Activated naive CD4-positive, alpha-beta T cell treated with anti-CD3 and anti-CD28 coated beads, Interleukin-2, amount 50 U/mL, for 16 hours (primary cell): Measurements from ENCODE around the gene C2orf68.
"Not testable (repeated sequence)": the region's sequence is repeated elsewhere in the genome, so short reads cannot be mapped to it uniquely, and the experiment has no call there.

ENCODE experiments used
- DNase-seq: peaks from one replicate; pipeline ENCODE4 v3.0.0-alpha.2; 2020

The C2orf68 gene

GRCh38 chr2:85579266-85579935, 32.5 kb downstream of the C2orf68 start:
- no peak for DNase-seq

- no peak for DNase-seq
Observed at GRCh38 chr2:85578243-85579180, 33.4 kb downstream of the C2orf68 start.

- DNase-seq = peak; percentile 61
Observed at GRCh38 chr2:85577386-85578242, 34.3 kb downstream of the C2orf68 start, which contains the start of gene VAMP8. Gene VAMP8, plus strand, starts transcription at chr2:85577586. Its CDS starts 61 bp downstream, at chr2:85577647.

- DNase-seq = no peak
Observed at GRCh38 chr2:85577063-85577385, 34.8 kb downstream of the C2orf68 start.

- no peak for DNase-seq
Observed at GRCh38 chr2:85575739-85576138, 36.1 kb downstream of the C2orf68 start.

DNA sequence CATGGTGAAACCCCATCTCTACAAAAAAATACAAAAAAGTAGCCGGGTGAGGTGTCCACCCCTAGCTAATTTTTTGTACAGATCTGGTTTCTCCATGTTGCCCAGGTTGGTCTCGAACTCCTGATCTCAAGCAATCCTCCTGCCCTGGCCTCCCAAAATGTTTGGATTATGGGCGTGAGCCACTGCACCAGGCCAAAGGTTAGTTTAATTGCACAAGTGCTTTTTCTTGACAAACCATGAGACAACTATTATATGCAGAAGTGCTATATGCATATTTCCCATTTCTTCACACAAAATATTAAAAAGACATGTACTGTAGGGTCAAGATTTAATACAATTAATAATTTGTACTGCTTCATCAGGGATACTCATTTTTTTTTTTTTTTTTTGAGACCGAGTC, 45.6 kb downstream of the C2orf68 start:
- no peak for DNase-seq

DNA sequence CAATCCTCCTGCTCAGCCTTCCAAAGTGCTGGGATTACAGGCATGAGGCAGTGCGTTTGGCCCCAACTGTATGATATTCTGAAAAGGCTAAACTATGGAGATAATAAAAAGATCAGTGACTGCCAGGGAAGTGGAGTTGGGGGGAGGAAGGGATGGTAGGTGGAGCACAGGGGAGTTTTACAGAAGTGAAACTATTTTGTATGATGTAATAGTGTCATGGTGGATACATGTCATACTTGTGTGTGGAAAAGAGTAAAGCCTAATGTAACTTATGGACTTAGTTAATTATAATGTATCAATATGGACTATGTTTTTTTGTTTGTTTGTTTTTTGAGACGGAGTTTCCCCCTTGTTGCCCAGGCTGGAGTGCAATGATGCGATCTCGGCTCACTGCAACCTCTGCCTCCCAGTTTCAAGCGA, 47.7 kb downstream of the C2orf68 start:
- DNase-seq = no peak

DNA sequence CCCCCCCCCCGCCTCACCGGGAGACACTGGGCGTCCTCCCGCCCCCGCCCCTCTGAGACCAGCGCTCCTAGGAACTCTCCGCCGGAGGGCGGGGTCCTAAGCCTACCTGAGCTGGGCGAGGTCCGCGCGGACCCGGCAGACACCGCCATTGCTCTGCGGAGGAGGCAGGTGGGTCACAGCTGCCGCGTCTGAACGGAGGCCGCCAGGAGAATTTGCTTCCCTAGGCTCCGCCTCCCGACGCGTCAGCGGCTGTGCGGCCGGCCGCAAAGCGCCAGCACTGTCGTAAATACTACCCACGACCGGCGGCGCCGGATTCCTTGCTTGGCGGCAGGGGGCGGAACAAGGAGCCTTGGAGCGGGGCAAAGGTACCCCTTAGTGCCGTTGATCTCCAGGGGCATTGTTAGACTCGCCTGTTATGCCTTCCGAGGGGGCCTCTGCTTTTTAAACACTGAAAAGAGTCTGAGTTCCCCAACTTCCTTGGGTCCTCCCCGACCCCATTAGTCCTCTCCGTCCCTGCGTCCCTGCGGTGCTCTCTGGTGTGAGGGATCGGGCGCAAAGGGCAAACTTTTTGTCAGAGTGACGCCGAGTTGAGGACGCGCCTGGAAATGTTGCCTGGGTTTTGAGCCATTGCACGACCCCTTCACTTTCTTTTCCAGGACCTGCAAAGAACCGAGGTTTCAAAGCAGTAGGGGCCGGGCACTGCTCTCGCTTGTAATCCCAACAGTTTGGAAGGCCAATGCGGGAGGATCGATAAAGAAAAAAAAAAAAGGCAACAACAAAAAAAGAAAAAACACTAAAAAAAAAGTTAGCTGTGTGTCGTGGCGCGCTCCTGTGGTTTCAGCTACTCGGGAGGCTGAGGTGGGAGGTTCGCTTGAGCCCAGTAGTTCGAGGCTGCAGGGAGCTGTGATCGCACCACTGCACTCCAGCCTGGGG, 50.3 kb downstream of the C2orf68 start, which contains the start of gene GGCX:
GGCX (minus strand) TSS at position 214 of the 933 bp plus-strand sequence; CDS start at position 149, 65 bp downstream.
- DNase-seq = peak; percentile 95

- DNase-seq = peak; percentile 39
Observed at GRCh38 chr2:85560812-85561279, 51.0 kb downstream of the C2orf68 start.

- not testable (repeated sequence) for DNase-seq
Observed at GRCh38 chr2:85560403-85560726, 51.5 kb downstream of the C2orf68 start.

DNA sequence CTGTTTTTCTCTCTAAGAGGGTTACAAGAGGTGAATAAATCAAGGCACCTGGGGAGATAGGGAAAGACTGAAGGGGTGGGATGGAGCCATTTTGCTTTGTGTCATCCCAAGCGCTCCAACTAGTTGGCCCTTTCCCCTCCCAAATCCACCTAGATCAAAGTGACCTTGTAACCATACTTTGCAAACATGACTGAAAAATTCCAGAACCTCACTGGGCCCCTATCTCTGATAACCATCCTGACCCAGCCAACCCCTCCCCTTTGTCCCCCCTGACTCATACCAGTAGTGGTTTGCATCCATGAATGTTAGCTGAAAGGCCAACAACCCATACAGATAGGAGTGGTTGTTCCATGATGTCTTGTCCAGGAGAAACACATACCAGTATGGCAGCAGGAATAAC, 53.7 kb downstream of the C2orf68 start:
- no peak for DNase-seq

GRCh38 chr2:85557130-85557529, 54.7 kb downstream of the C2orf68 start:
- DNase-seq = no peak
